ENCODE results near the gene DIP2C. TPM values are rescaled to one million over a fixed set of nuclear protein-coding genes. Genes with fewer than 3 reads are reported as not detected.

The DIP2C gene, protein sequence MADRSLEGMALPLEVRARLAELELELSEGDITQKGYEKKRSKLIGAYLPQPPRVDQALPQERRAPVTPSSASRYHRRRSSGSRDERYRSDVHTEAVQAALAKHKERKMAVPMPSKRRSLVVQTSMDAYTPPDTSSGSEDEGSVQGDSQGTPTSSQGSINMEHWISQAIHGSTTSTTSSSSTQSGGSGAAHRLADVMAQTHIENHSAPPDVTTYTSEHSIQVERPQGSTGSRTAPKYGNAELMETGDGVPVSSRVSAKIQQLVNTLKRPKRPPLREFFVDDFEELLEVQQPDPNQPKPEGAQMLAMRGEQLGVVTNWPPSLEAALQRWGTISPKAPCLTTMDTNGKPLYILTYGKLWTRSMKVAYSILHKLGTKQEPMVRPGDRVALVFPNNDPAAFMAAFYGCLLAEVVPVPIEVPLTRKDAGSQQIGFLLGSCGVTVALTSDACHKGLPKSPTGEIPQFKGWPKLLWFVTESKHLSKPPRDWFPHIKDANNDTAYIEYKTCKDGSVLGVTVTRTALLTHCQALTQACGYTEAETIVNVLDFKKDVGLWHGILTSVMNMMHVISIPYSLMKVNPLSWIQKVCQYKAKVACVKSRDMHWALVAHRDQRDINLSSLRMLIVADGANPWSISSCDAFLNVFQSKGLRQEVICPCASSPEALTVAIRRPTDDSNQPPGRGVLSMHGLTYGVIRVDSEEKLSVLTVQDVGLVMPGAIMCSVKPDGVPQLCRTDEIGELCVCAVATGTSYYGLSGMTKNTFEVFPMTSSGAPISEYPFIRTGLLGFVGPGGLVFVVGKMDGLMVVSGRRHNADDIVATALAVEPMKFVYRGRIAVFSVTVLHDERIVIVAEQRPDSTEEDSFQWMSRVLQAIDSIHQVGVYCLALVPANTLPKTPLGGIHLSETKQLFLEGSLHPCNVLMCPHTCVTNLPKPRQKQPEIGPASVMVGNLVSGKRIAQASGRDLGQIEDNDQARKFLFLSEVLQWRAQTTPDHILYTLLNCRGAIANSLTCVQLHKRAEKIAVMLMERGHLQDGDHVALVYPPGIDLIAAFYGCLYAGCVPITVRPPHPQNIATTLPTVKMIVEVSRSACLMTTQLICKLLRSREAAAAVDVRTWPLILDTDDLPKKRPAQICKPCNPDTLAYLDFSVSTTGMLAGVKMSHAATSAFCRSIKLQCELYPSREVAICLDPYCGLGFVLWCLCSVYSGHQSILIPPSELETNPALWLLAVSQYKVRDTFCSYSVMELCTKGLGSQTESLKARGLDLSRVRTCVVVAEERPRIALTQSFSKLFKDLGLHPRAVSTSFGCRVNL (N-terminal part only)
- 10 to 100 TPM in 5 of 8 experiments, 1 to 10 TPM in 3; 1.9 to 26.3 (median 19.8) TPM for total RNA-seq

DNA sequence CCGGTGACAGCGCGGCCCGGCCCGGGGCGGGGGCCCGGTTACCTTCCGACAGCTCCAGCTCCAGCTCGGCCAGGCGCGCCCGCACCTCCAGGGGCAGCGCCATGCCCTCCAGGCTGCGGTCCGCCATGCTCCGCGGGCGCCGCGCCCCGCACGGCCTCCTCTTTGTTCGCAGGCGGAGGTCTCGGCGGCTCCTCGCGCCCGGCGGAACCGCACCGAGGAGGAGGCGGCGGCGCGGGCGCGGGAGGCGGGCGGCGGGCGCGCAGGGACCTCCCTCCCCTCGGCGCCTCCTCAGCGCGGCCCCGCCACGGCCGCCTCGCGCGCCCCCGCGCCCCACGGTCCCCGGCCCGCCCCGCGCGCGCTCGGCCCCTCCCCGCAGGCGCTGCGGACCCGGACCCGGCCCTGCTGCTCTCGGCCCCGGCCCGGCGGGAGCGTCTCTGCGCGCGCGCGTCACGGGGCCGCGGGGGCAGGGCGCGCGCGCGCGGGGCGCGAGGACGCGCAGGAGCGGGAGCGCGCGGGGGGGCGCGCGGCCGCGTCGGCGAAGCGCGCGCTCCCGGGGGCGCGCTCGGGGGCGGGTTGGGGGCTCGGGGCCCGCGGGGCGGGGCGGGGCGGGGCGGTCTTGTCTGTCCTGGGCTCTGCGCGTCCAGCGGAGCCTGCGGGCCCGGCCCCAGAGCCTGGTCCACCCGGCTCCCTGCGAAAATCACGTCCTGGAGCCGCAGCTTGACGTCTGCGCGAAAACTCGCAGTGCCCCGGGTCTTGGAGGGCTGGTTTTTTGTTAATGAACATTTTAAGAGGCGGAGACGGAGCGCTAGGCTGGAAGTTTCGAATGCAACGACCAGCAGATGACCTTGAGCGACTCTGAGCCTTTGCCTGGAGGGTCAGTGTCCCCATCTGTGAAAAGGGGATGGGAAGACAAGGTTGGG, at the start of gene DIP2C:
Gene DIP2C (minus strand): TSS at position 217 of the 920 bp plus-strand sequence. CDS start 90 bp downstream, at position 127.
- in situ Hi-C loops (cut with MboI; ENCODE audit: low pct_unique_long_range_greater_than_20kb in 2 of 9, low sequenced_read_pairs in 9 of 9, unreplicated experiment in 9 of 9) = loop anchor here in 2 of 9 experiments (25.0 kb wide), 2 partner anchors 98 to 177 kb away; no protein-coding TSS in a partner anchor
- Histone ChIP-seq H3K4me1 (replicated peaks in 1 of 2) (peaks cover 19 to 22% of the 10 kb centered on the region in 2 donors), H3K4me3 (peak within 1 kb of the TSS; percentile 86 to 97 (median 94)), H3K27ac (peak within 1 kb of the TSS; percentile 93 to 95)
- peak; percentile 75 to 93 (median 88) for ATAC-seq (replicated peaks in 6 of 8)
- 0 to 10% (median 6%) methylated on average over 2 to 5 of the region's 137 CpGs; no CpG with 5 or more reads in 7 of the 10 experiments for WGBS, 10 experiments

GRCh38 chr10:734481-734880, 45.0 kb upstream of the DIP2C start:
- ATAC-seq (replicated peaks in 6 of 8) = peak in 3 of 8 experiments; percentile 52 to 65 (median 58)
- H3K4me1 ChIP-seq (replicated peaks in 1 of 2) = no peaks in the 10 kb centered on the region
- H3K4me3 ChIP-seq = no peak overlapping the region
- H3K27ac ChIP-seq = no peak overlapping the region
- 0 to 79% (median 63%) methylated on average over 2 to 3 of the region's 3 CpGs; no CpG with 5 or more reads in 1 of the 10 experiments for WGBS, 10 experiments
- in situ Hi-C loops (cut with MboI; ENCODE audit: low pct_unique_long_range_greater_than_20kb in 2 of 9, low sequenced_read_pairs in 9 of 9, unreplicated experiment in 9 of 9) = no loop called here

GRCh38 chr10:733086-733485, 43.6 kb upstream of the DIP2C start:
- H3K27ac ChIP-seq = no peak overlapping the region
- in situ Hi-C loops (cut with MboI; ENCODE audit: low pct_unique_long_range_greater_than_20kb in 2 of 9, low sequenced_read_pairs in 9 of 9, unreplicated experiment in 9 of 9) = no loop called here
- H3K4me3 ChIP-seq = no peak overlapping the region
- no peaks in the 10 kb centered on the region for H3K4me1 ChIP-seq (replicated peaks in 1 of 2)
- 40 to 74% (median 60%) methylated on average over 1 to 9 of the region's 9 CpGs; no CpG with 5 or more reads in 2 of the 10 experiments for WGBS, 10 experiments
- no peak for ATAC-seq (replicated peaks in 6 of 8)

GRCh38 chr10:729213-729612, 39.7 kb upstream of the DIP2C start:
- H3K27ac ChIP-seq = no peak overlapping the region
- 17 to 83% (median 20%) methylated on average over 1 to 3 of the region's 8 CpGs; no CpG with 5 or more reads in 7 of the 10 experiments for WGBS, 10 experiments
- in situ Hi-C loops (cut with MboI; ENCODE audit: low pct_unique_long_range_greater_than_20kb in 2 of 9, low sequenced_read_pairs in 9 of 9, unreplicated experiment in 9 of 9) = no loop called here
- no peaks in the 10 kb centered on the region for H3K4me1 ChIP-seq (replicated peaks in 1 of 2)
- no peak for ATAC-seq (replicated peaks in 6 of 8)
- H3K4me3 ChIP-seq = no peak overlapping the region

- Histone ChIP-seq H3K27ac (no peak overlapping the region), H3K4me1 (replicated peaks in 1 of 2) (no peaks in the 10 kb centered on the region), H3K4me3 (no peak overlapping the region)
- 20 to 90% methylated on average over 1 to 2 of the region's 8 CpGs; no CpG with 5 or more reads in 8 of the 10 experiments for WGBS, 10 experiments
- ATAC-seq (replicated peaks in 6 of 8) = no peak
- in situ Hi-C loops (cut with MboI; ENCODE audit: low pct_unique_long_range_greater_than_20kb in 2 of 9, low sequenced_read_pairs in 9 of 9, unreplicated experiment in 9 of 9) = no loop called here
These were observed 39.1 kb upstream of the DIP2C start for GRCh38 chr10:728603-729002.

DNA sequence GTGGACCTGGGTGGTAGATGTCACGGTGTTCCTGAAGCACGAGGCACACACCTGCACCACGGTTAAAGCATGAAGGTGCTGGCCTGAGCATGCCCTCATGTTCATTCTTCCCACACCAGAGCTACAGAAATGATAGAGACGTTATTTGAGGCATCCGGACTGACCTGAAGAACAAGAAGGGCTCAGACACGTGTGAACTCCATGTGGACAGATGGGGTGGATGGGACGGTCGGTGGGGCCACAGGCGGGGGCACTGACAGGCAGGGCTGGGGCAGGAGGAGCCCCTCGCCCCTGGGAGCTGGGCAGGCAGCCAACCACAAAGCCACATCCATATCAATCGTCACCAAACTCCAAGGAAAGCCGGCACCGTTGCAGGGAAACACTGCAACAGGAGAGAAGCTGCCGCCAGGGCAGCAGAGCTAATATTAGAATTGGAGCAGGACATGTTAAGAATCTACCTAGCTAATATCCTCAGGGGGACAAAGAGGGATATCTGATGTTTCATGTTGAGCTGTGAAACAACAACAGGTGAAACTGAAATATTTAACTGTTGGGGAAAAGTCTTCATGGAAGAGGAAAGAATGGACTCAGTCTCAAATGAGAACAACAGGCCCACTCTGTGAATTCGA, 37.8 kb upstream of the DIP2C start:
- 38 to 100% (median 83%) methylated on average over 1 to 4 of the region's 15 CpGs; no CpG with 5 or more reads in 3 of the 10 experiments for WGBS, 10 experiments
- no peak overlapping the region for H3K27ac ChIP-seq
- H3K4me1 ChIP-seq (replicated peaks in 1 of 2) = no peaks in the 10 kb centered on the region
- H3K4me3 ChIP-seq = no peak overlapping the region
- in situ Hi-C loops (cut with MboI; ENCODE audit: low pct_unique_long_range_greater_than_20kb in 2 of 9, low sequenced_read_pairs in 9 of 9, unreplicated experiment in 9 of 9) = no loop called here
- ATAC-seq (replicated peaks in 6 of 8) = no peak

GRCh38 chr10:725786-726185, 36.3 kb upstream of the DIP2C start:
- ATAC-seq (replicated peaks in 6 of 8) = peak; percentile 27 to 94 (median 75)

DNA sequence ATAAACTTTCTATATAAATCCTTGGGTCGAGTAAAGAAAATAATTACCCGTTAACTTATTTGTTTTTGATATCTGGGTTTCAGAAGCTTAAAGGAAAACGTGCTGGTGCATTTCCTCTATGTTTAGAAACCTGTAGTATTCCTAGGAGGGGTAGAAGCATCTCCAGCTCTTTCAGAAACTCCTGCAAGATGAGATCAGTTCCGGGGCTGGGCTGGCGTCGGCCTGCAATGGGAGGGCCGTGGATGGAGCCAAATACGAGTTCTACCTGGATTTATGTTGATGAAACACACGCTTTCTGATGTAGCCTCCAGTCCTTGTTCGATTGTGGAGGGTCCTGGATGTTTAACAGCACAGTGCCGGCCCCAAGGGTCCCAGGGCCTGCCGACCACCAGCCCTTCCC, 35.8 kb upstream of the DIP2C start:
- in situ Hi-C loops (cut with MboI; ENCODE audit: low pct_unique_long_range_greater_than_20kb in 2 of 9, low sequenced_read_pairs in 9 of 9, unreplicated experiment in 9 of 9) = no loop called here
- no peak overlapping the region for H3K4me3 ChIP-seq
- peak in 2 of 8 experiments; percentile 47 to 52 for ATAC-seq (replicated peaks in 6 of 8)
- no peak overlapping the region for H3K27ac ChIP-seq
- no peaks in the 10 kb centered on the region for H3K4me1 ChIP-seq (replicated peaks in 1 of 2)
- WGBS, 10 experiments = 20 to 80% (median 65%) methylated on average over 1 to 11 of the region's 12 CpGs; no CpG with 5 or more reads in 1 of the 10 experiments

More at GRCh38 chr10:725786-726185, 36.3 kb upstream of the DIP2C start:
- Histone ChIP-seq H3K27ac (no peak overlapping the region), H3K4me3 (no peak overlapping the region), H3K4me1 (replicated peaks in 1 of 2) (no peaks in the 10 kb centered on the region)
- in situ Hi-C loops (cut with MboI; ENCODE audit: low pct_unique_long_range_greater_than_20kb in 2 of 9, low sequenced_read_pairs in 9 of 9, unreplicated experiment in 9 of 9) = no loop called here
- WGBS, 10 experiments = 0 to 79% (median 25%) methylated on average over 1 to 5 of the region's 11 CpGs; no CpG with 5 or more reads in 4 of the 10 experiments

DNA sequence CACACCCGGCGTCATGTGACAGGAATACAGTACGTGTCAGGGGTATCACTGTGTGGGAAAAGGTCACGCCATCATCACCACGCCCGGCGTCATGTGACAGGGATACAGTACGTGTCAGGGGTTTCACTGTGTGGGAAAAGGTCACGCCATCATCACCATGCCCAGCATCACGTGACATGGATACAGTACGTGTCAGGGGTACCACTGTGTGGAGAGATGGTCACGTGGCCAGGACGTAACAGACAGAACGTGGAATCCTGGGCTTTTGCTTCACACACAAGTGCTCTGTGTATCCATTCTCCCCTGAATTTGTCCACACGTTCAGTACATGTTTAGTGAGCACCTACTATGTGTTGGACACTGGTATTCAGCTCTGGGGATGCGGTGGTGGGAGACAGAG, 34.5 kb upstream of the DIP2C start:
- WGBS, 10 experiments = 80 to 100% (median 99%) methylated on average over 1 to 10 of the region's 16 CpGs; no CpG with 5 or more reads in 4 of the 10 experiments
- Histone ChIP-seq H3K4me3 (no peak overlapping the region), H3K27ac (no peak overlapping the region), H3K4me1 (replicated peaks in 1 of 2) (no peaks in the 10 kb centered on the region)
- no peak for ATAC-seq (replicated peaks in 6 of 8)
- in situ Hi-C loops (cut with MboI; ENCODE audit: low pct_unique_long_range_greater_than_20kb in 2 of 9, low sequenced_read_pairs in 9 of 9, unreplicated experiment in 9 of 9) = no loop called here

DNA sequence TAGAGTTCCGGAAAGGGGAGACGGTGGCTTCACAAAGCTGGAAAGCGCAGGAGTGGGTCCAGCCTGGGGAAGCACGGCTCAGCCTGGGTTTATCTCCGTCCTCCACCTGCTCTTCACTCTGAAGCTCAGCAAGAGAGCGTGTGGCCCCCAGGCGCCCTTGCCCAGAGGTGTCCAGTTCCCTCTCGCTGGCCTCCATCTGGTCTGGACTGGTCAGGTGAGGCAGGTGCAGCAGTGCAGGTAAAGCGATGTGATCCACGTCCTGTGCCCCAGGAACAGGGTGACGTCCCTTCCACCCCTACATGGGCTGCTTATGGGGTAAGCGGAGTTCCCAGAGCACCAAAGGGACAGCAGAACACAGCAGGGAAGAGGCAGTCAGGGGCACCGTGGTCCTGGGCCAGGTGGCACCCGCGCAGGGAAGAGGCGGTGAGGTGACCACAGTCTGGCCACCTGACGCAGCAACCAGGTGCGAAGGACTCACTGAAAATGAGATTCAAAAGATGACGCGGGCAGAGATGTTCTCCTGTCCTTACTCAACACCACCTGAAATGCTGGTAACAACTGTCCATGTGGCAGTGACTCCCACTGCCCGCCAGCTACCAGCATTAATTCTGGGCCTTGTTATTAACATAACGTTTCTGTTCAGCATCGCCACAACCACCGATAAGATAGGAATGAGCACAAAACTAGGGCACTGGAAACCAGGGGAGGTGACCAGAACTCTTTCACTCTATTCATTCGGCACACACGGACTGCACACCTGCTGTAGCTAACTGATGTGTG, 33.0 kb upstream of the DIP2C start:
- in situ Hi-C loops (cut with MboI; ENCODE audit: low pct_unique_long_range_greater_than_20kb in 2 of 9, low sequenced_read_pairs in 9 of 9, unreplicated experiment in 9 of 9) = no loop called here
- ATAC-seq (replicated peaks in 6 of 8) = no peak
- Histone ChIP-seq H3K27ac (no peak overlapping the region), H3K4me3 (no peak overlapping the region), H3K4me1 (replicated peaks in 1 of 2) (no peaks in the 10 kb centered on the region)
- 80 to 100% (median 93%) methylated on average over 2 to 13 of the region's 26 CpGs; no CpG with 5 or more reads in 1 of the 10 experiments for WGBS, 10 experiments

All from motor neuron (in vitro differentiated cells).